ENCODE measurements around the gene ATXN1.
"Not testable (repeated sequence)": the region's sequence is repeated elsewhere in the genome, so short reads cannot be mapped to it uniquely, and the experiment has no call there.

Gene ATXN1

GRCh38 chr6:16760516-16761470 is at the start of gene ATXN1:
Gene ATXN1, minus strand, starts transcription at chr6:16761460.
- DNase-seq, result peak; percentile 55

GRCh38 chr6:16810411-16810810 is 49.2 kb upstream of the ATXN1 start:
- DNase-seq, result no peak

GRCh38 chr6:16809753-16810358 is 48.6 kb upstream of the ATXN1 start:
- DNase-seq, result no peak

- no peak for DNase-seq
These were observed 46.7 kb upstream of the ATXN1 start for GRCh38 chr6:16807956-16808355.

GRCh38 chr6:16806363-16806762 is 45.1 kb upstream of the ATXN1 start:
- no peak for DNase-seq

- DNase-seq, result no peak
These were observed 44.1 kb upstream of the ATXN1 start for GRCh38 chr6:16805243-16805950.

- no peak for DNase-seq
These were observed 43.4 kb upstream of the ATXN1 start for GRCh38 chr6:16804546-16805242.

GRCh38 chr6:16803294-16804200 is 42.3 kb upstream of the ATXN1 start:
- no peak for DNase-seq

GRCh38 chr6:16802071-16802470 is 40.8 kb upstream of the ATXN1 start:
- DNase-seq, result no peak

- DNase-seq, result no peak
These were observed 39.7 kb upstream of the ATXN1 start for GRCh38 chr6:16800942-16801341.

GRCh38 chr6:16800341-16800740 is 39.1 kb upstream of the ATXN1 start:
- DNase-seq, result no peak

- DNase-seq, result no peak
These were observed 38.3 kb upstream of the ATXN1 start for GRCh38 chr6:16799279-16800193.

- no peak for DNase-seq
These were observed 32.7 kb upstream of the ATXN1 start for GRCh38 chr6:16793828-16794412.

- no peak for DNase-seq
These were observed 28.2 kb upstream of the ATXN1 start for GRCh38 chr6:16789329-16790038.

- no peak for DNase-seq
These were observed 25.9 kb upstream of the ATXN1 start for GRCh38 chr6:16787128-16787682.

- no peak for DNase-seq
These were observed 24.2 kb upstream of the ATXN1 start for GRCh38 chr6:16785496-16785895.

- not testable (repeated sequence) for DNase-seq
These were observed 23.7 kb upstream of the ATXN1 start for GRCh38 chr6:16784957-16785356.

- no peak for DNase-seq
These were observed 22.8 kb upstream of the ATXN1 start for GRCh38 chr6:16783952-16784565.

- DNase-seq, result no peak
These were observed 22.2 kb upstream of the ATXN1 start for GRCh38 chr6:16783509-16783908.
